GM18520 (cell line): ENCODE results near the gene NMU.
"Not testable (repeated sequence)": the region's sequence is repeated elsewhere in the genome, so short reads cannot be mapped to it uniquely, and the experiment has no call there.

ENCODE experiments used
- ATAC-seq: cut with Tn5 transposase; IDR thresholded peaks from one replicate; pipeline ENCODE4 v1.9.1; 2021; ENCODE audit not compliant: unreplicated experiment

The NMU gene

DNA sequence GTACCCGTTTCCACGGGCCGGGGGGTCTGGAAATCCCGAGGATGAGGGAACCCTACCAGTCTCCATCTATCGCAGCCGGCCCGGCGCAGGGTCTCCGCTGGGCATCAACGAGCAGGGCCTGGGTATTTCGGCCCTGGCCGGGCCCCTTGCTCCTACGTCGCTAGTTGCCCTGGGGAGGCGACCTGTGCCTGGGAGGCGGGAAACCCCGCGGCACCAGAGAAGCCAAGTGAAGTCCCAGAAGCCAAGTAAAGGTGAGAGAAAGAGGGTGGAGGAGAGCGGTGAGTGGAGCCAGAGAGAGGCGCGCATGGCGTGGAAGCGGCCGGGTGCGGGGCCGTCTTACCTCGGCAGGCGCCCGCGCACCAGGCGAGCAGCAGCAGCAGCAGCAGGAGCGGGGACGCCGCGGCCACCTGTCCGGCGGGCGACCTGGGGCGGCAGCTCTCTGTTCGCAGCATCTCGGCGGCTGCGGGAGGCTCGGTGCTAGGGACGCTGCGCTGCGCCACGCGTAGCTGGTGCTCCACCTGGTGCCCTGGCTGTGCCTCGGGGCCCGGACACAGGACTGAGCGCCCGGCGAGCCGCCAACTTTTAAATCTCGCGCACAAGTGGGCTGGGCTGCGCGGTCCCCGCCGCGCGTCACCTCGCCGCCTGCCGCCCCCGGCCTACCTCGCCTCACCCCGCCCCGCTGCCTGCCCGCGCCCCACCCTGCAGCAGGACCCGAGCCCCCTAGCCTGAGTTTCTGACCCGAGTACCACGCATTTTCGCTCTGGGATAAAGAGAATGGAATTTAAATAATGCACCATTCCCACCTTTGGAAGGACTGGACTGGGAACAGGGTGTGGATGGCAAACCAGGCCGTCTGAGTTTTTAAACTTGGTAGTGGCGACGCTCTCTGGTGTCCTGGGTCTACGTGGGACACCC, at the start of gene NMU:
TSS of gene NMU (minus strand) at position 558 of the 915 bp plus-strand sequence. CDS start at position 452, 106 bp downstream.
- ATAC-seq, result no peak

- ATAC-seq, result no peak
Observed at GRCh38 chr4:55684276-55684675, 48.2 kb upstream of the NMU start.

DNA sequence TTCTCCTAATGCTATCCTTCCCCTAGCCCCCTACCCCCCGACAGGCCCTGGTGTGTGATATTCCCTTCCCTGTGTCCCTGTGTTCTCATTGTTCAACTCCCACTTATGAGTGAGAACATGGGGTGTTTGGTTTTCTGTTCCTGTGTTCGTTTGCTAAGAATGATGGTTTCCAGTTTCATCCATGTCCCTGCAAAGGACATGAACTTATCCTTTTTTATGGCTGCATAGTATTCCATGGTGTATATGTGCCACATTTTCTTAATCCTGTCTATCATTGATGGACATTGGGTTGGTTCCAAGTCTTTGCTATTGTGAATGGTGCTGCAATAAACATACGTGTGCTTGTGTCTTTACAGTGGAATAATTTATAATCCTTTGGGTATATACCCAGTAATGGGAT, 46.7 kb upstream of the NMU start:
- not testable (repeated sequence) for ATAC-seq

- no peak for ATAC-seq
Observed at GRCh38 chr4:55682295-55682694, 46.2 kb upstream of the NMU start.

GRCh38 chr4:55681430-55681829, 45.3 kb upstream of the NMU start:
- ATAC-seq, result no peak

DNA sequence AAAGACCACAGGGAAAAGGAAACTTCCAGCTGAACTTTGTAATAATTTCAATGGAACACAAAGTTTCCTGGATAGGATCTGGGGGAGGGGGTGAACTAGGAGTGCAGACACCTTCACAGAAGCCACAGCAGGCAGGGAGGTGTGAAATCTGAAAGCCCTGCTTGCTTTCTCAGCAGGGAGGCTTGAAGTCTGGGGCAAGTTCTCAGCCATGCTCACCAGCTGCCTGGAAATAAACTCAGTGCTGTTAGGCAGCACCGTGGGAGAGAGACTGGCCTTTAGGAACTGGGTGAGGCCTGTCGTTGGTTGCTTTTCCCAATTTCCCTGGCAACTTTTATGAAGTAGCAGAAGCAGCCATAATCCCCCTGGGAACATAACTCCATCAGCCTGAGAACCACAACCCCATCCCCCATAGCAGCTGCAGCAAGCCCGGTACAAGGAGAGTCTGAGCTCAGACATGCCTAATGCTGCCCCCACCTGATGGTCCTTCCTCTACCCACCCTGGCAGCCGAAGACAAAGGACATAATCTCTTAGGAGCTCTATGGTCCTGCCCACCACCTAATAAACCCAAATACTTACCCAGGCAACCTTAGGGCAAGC, 39.2 kb upstream of the NMU start:
- ATAC-seq, result no peak

DNA sequence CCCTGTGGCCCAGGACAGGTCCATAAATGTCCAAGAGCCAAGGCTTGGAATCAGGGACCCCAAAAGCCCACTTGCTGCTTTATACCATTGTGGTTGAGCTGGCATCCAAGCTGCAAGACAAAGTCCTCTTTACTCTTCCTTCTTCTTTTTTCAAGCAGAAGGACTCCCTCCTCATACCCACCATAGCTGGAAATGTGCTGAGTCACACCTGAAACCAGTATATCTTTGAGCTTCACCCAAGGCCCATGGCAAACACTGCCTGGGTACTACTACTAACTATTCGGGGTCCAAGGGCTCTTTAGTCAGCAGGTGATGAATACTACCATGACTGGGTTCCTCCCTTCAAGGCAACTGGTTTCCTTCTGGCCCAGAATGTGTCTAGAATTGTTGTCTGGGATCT, 37.3 kb upstream of the NMU start:
- no peak for ATAC-seq

DNA sequence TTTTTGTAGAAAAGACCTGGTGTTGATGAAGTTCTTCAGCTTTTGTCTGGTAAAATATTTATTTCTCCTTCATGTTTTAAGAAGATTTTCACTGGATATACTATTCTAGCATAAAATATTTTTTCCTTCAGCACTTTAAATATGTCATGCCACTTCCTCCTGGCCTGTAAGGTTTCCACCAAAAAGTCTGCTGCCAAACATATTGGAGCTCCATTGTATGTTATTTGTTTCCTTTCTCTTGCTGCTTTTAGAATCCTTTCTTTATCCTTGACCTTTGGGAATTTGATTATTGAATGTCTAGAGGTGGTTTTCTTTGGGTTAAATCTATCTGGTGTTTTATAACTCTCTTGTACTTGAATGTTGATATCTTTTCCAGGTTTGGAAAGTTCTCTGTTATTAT, 35.6 kb upstream of the NMU start:
- no peak for ATAC-seq

GRCh38 chr4:55670695-55671094, 34.6 kb upstream of the NMU start:
- no peak for ATAC-seq

- no peak for ATAC-seq
Observed at GRCh38 chr4:55668449-55668848, 32.4 kb upstream of the NMU start.

DNA sequence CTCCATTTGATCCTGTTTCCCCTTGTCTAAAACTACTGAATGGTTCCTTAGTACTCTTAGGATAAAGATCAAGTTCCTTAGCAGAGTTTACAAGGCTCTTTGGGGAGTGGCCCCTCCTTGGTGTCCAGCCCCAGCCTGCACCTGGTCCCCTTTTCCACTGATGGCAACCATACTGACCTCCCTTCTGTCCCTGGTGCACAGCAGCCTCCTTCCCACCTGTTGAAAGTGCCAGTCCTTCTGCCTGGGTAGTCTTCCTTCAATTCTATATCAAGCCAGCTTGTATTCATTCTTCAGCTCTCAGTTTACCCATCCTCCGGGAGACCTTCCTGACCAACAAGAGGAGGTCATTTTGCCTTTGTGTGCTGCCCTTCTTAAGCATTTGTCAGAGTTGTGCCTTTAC, 30.4 kb upstream of the NMU start:
- ATAC-seq, result no peak

GRCh38 chr4:55663145-55663544, 27.0 kb upstream of the NMU start:
- no peak for ATAC-seq

DNA sequence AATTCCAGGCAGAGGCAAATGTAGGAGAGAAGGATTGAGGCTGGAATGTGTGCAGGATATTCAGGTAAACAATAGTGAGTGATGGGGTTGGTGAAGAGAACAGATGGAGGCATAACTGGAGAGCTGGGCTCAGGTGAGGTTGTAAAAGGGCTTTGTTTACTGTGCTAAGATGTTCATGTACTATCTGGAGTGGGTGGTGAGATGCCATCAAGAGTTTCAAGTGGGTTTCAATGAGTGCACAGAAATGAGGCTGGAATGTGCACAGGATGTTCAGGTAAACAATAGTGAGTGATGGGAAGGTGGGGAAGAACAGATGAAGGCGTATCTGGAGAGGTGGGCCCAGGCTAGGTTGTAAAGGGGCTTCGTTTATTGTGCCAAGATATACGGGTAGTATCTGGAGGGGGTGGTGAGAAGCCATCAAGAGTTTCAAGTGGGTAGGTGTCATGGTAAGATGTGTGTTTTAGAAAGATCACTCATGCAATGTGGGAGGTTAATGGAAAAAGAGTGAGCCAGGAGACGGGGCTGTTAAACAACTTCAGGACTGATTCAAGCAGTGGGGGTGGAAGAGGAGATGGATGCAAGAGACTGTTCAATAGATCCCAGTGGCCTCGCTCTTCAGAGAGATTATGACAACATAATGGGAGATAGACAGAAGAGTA, 25.4 kb upstream of the NMU start:
- no peak for ATAC-seq

GRCh38 chr4:55658657-55659056, 22.6 kb upstream of the NMU start:
- ATAC-seq, result no peak

- no peak for ATAC-seq
Observed at GRCh38 chr4:55654131-55654530, 18.0 kb upstream of the NMU start.

GRCh38 chr4:55650483-55650882, 14.4 kb upstream of the NMU start:
- no peak for ATAC-seq

- ATAC-seq, result no peak
Observed at GRCh38 chr4:55637272-55637820, 1.2 kb upstream of the NMU start.

DNA sequence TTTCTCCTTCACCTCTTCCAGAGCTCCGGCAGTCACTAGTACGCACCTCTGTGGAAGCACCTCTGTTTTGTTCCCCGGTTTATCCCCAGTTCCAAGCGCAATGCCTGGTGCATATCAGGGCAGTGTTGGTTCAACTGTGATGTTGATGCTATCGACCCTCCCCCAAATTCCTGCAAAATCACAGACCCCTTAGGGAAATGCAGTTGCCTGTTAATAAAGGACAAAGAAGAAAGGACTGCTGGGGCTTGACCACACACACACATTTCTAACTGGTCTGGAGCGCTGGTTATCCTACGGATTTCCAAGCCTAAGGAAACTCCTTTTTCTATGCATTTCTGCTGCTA, 530 bp upstream of the NMU start:
- no peak for ATAC-seq

GRCh38 chr4:55635282-55635681, 816 bp downstream of the NMU start:
- no peak for ATAC-seq

GRCh38 chr4:55634417-55635128, 1.5 kb downstream of the NMU start:
- ATAC-seq, result no peak

DNA sequence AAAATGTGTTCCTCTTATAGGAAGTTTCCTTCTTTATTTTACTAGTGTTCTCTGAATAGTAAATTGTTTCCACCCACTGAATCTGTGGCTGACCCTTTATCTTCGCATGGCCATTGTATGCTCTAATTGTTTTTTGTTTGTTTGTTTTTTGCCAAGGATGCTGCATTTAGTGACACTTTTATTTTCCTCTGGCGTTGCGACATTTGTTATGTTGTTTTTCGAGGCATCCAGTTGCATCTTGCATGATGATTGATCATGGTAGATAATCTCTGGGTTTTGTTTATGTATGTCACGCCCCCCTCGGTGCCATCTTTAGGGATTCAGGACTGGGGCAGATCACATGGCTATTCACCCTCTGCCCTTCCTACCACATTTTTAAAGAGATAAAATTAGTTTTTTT, 2.2 kb downstream of the NMU start:
- no peak for ATAC-seq
